ENCODE data around the gene MAPK7.
A peak's percentile ranks its signal among the peaks of the same experiment; 100 is the strongest.

The MAPK7 gene

GRCh38 chr17:19371259-19372010 is 6.9 kb upstream of the MAPK7 start:
- peak overlapping the region in 1 of 3 experiments; percentile 59 for H3K27ac Mint-ChIP-seq
- no peaks in the 10 kb centered on the region for H3K36me3 Mint-ChIP-seq (ENCODE audit: low read depth)
- H3K27me3 Mint-ChIP-seq (ENCODE audit: low read depth), result no peaks in the 10 kb centered on the region
- TF ChIP-seq CTCF (IDR thresholded peaks at IDR 0.05; ENCODE audit: unreplicated experiment in 3 of 3), result no peak
- H3K9me3 Mint-ChIP-seq, result no peaks in the 10 kb centered on the region
- H3K4me1 Mint-ChIP-seq, result peaks cover 5% of the 10 kb centered on the region
- no peak overlapping the region for H3K4me3 Mint-ChIP-seq

GRCh38 chr17:19372011-19372370 is 6.3 kb upstream of the MAPK7 start:
- Mint-ChIP-seq H3K4me1 (peaks cover 8% of the 10 kb centered on the region), H3K9me3 (no peaks in the 10 kb centered on the region), H3K27ac (no peak overlapping the region), H3K4me3 (no peak overlapping the region), H3K36me3 (ENCODE audit: low read depth) (no peaks in the 10 kb centered on the region), H3K27me3 (ENCODE audit: low read depth) (no peaks in the 10 kb centered on the region)
- no peak for TF ChIP-seq CTCF (IDR thresholded peaks at IDR 0.05; ENCODE audit: unreplicated experiment in 3 of 3)

GRCh38 chr17:19372439-19372838 is 5.9 kb upstream of the MAPK7 start:
- no peak for TF ChIP-seq CTCF (IDR thresholded peaks at IDR 0.05; ENCODE audit: unreplicated experiment in 3 of 3)
- Mint-ChIP-seq H3K27ac (no peak overlapping the region), H3K4me3 (no peak overlapping the region), H3K4me1 (peaks cover 12% of the 10 kb centered on the region), H3K27me3 (ENCODE audit: low read depth) (no peaks in the 10 kb centered on the region), H3K9me3 (no peaks in the 10 kb centered on the region), H3K36me3 (ENCODE audit: low read depth) (no peaks in the 10 kb centered on the region)

- H3K4me1 Mint-ChIP-seq, result peaks cover 12% of the 10 kb centered on the region
- no peaks in the 10 kb centered on the region for H3K27me3 Mint-ChIP-seq (ENCODE audit: low read depth)
- no peak overlapping the region for H3K27ac Mint-ChIP-seq
- H3K9me3 Mint-ChIP-seq, result no peaks in the 10 kb centered on the region
- no peak for TF ChIP-seq CTCF (IDR thresholded peaks at IDR 0.05; ENCODE audit: unreplicated experiment in 3 of 3)
- H3K4me3 Mint-ChIP-seq, result no peak overlapping the region
- no peaks in the 10 kb centered on the region for H3K36me3 Mint-ChIP-seq (ENCODE audit: low read depth)
Measured at GRCh38 chr17:19372866-19373504, 5.3 kb upstream of the MAPK7 start.

- TF ChIP-seq CTCF (IDR thresholded peaks at IDR 0.05; ENCODE audit: unreplicated experiment in 3 of 3), result no peak
- Mint-ChIP-seq H3K27me3 (ENCODE audit: low read depth) (no peaks in the 10 kb centered on the region), H3K4me3 (peak overlapping the region; percentile 56 to 74 (median 59)), H3K4me1 (peaks cover 14% of the 10 kb centered on the region), H3K9me3 (no peaks in the 10 kb centered on the region), H3K36me3 (ENCODE audit: low read depth) (peaks cover under 1% of the 10 kb centered on the region), H3K27ac (peak overlapping the region in 2 of 3 experiments; percentile 26 to 39)
Measured at GRCh38 chr17:19374136-19374535, 4.2 kb upstream of the MAPK7 start.

- Mint-ChIP-seq H3K9me3 (no peaks in the 10 kb centered on the region), H3K27me3 (ENCODE audit: low read depth) (no peaks in the 10 kb centered on the region), H3K36me3 (ENCODE audit: low read depth) (peaks cover 16% of the 10 kb centered on the region), H3K4me3 (peak overlapping the region; percentile 73 to 83 (median 76)), H3K27ac (peak overlapping the region; percentile 79 to 80 (median 80)), H3K4me1 (peaks cover 30% of the 10 kb centered on the region)
- TF ChIP-seq CTCF (IDR thresholded peaks at IDR 0.05; ENCODE audit: unreplicated experiment in 3 of 3), result no peak
Measured at GRCh38 chr17:19375732-19376131, 2.6 kb upstream of the MAPK7 start.
